Neuronal stem cell (in vitro differentiated cells): Measurements from ENCODE around the gene MAP10.

Experiments used
- DNase-seq: peaks from one replicate; pipeline ENCODE4 v3.0.0-alpha.2; 2013; ENCODE audit warnings: low spot score
- H2AFZ ChIP-seq: one replicate; pipeline ENCODE4 v1.6.1; 2013; ENCODE audit warnings: mild to moderate bottlenecking, low read length, inconsistent platforms
- H2AK5ac ChIP-seq: 2 replicates; pipeline ENCODE4 v1.6.1; 2013; ENCODE audit warnings: low read depth, mild to moderate bottlenecking, inconsistent platforms, low read length, moderate library complexity, mixed read lengths
- H2BK120ac ChIP-seq: 2 replicates; pipeline ENCODE4 v1.6.1; 2013; ENCODE audit warnings: low read depth, mild to moderate bottlenecking, inconsistent platforms, low read length, moderate library complexity, mixed read lengths
- H2BK12ac ChIP-seq: one replicate; pipeline ENCODE4 v1.6.1; 2013; ENCODE audit warnings: low read length, inconsistent platforms
- H2BK15ac ChIP-seq: 2 replicates; pipeline ENCODE4 v1.6.1; 2013; ENCODE audit warnings: mild to moderate bottlenecking, low read length, inconsistent platforms, mixed read lengths
- H2BK5ac ChIP-seq: one replicate; pipeline ENCODE4 v1.6.1; 2013; ENCODE audit warnings: inconsistent platforms, mild to moderate bottlenecking, low read length, moderate library complexity
- H3K14ac ChIP-seq: one replicate; pipeline ENCODE4 v1.6.1; 2013; ENCODE audit warnings: low read length, inconsistent platforms
- H3K18ac ChIP-seq: 2 replicates; pipeline ENCODE4 v1.6.1; 2013; ENCODE audit warnings: low read length, inconsistent platforms
- H3K23ac ChIP-seq: 2 replicates; pipeline ENCODE4 v1.6.1; 2013; ENCODE audit warnings: low read depth, mild to moderate bottlenecking, mixed read lengths, low read length, inconsistent platforms; ENCODE audit not compliant: poor library complexity
- H3K27ac ChIP-seq: replicated peaks from 3 replicates; pipeline ENCODE4 v1.5.1; 2013; ENCODE audit warnings: low read length, inconsistent platforms
- H3K27me3 ChIP-seq, 3 experiments: 2 replicates each; pipeline ENCODE4 v1.6.1; 2013; ENCODE audit warnings: low read length in 3 of 3, mild to moderate bottlenecking in 2 of 3, inconsistent platforms in 1 of 3, low read depth in 1 of 3, mixed read lengths in 1 of 3, moderate library complexity in 1 of 3; ENCODE audit not compliant: control insufficient read depth in 3 of 3, insufficient read depth in 3 of 3
- H3K36me3 ChIP-seq, 2 donors: replicated peaks in 1 of 2; 2 replicates each; pipeline ENCODE4 v1.6.1; 2013; ENCODE audit warnings: low read length in 2 of 2; ENCODE audit not compliant: control insufficient read depth in 2 of 2, insufficient read depth in 2 of 2
- H3K4ac ChIP-seq: 2 replicates; pipeline ENCODE4 v1.6.1; 2013; ENCODE audit warnings: inconsistent platforms, mild to moderate bottlenecking, low read length, moderate library complexity
- H3K4me1 ChIP-seq, 2 donors: 1 replicate in 1 of 2; 2 replicates in 1 of 2; pipeline ENCODE4 v1.6.1; 2013; ENCODE audit warnings: low read length in 2 of 2, low read depth in 1 of 2; ENCODE audit not compliant: control insufficient read depth in 2 of 2, insufficient read depth in 1 of 2
- H3K4me2 ChIP-seq: one replicate; pipeline ENCODE4 v1.6.1; 2013; ENCODE audit warnings: mild to moderate bottlenecking, low read length, inconsistent platforms; ENCODE audit not compliant: insufficient read depth, poor library complexity, severe bottlenecking
- H3K4me3 ChIP-seq, 2 donors: 2 replicates each; pipeline ENCODE4 v1.5.1; 2013; ENCODE audit warnings: low read length in 2 of 2, mild to moderate bottlenecking in 2 of 2, inconsistent platforms in 1 of 2, moderate library complexity in 1 of 2
- H3K79me1 ChIP-seq: one replicate; pipeline ENCODE4 v1.6.1; 2013; ENCODE audit warnings: low read depth, mild to moderate bottlenecking, inconsistent platforms, low read length, moderate library complexity
- H3K9ac ChIP-seq: one replicate; pipeline ENCODE4 v1.6.1; 2013; ENCODE audit warnings: mild to moderate bottlenecking, low read depth, low read length, inconsistent platforms; ENCODE audit not compliant: poor library complexity
- H3K9me3 ChIP-seq, 2 donors: replicated peaks in 1 of 2; 2 replicates each; pipeline versions ENCODE3 to v1.6.1; 2013; ENCODE audit warnings: low read length in 2 of 2, mild to moderate bottlenecking in 2 of 2, inconsistent platforms in 1 of 2, low read depth in 1 of 2, mixed read lengths in 1 of 2, moderate library complexity in 1 of 2; ENCODE audit not compliant: control insufficient read depth in 2 of 2, insufficient read depth in 1 of 2
- H4K8ac ChIP-seq: one replicate; pipeline ENCODE4 v1.6.1; 2013; ENCODE audit warnings: low read depth, mild to moderate bottlenecking, inconsistent platforms, low read length, moderate library complexity
- H4K91ac ChIP-seq: one replicate; pipeline ENCODE4 v1.6.1; 2013; ENCODE audit warnings: low read length, low read depth, mild to moderate bottlenecking, inconsistent platforms; ENCODE audit not compliant: poor library complexity
- WGBS, 2 donors: extraction: QIAGEN DNeasy Blood & Tissue Kit; methylation state at CpG; one replicate each; pipeline ENCODE4 v1.1.7; 2013; ENCODE audit warnings: missing lambda C conversion rate in 2 of 2, mixed read lengths in 1 of 2; ENCODE audit not compliant: insufficient read length in 2 of 2, insufficient replicate concordance in 1 of 2; ENCODE audit errors: extremely low coverage in 2 of 2; 5-methylcytosine and 5-hydroxymethylcytosine counted together

Gene MAP10

GRCh38 chr1:232812560-232812959, 7.3 kb downstream of the MAP10 start:
- Histone ChIP-seq H3K4ac (no peak overlapping the region), H3K18ac (no peak overlapping the region), H2BK5ac (no peak overlapping the region), H3K14ac (no peak overlapping the region), H3K36me3 (peaks cover 0 to 2% of the 10 kb centered on the region in 2 donors), H3K79me1 (no peaks in the 10 kb centered on the region), H3K9ac (no peak overlapping the region), H2AK5ac (no peak overlapping the region), H3K4me2 (no peak overlapping the region), H3K4me1 (no peaks in the 10 kb centered on the region), H3K27ac (no peak overlapping the region), H3K27me3 (peaks cover 0 to 1% (median 0%) of the 10 kb centered on the region in 3 experiments), H3K4me3 (no peak overlapping the region), H2BK15ac (no peak overlapping the region), H3K9me3 (no peaks in the 10 kb centered on the region), H4K8ac (no peak overlapping the region), H2BK120ac (no peak overlapping the region), H2AFZ (no peak overlapping the region), H4K91ac (no peak overlapping the region), H3K23ac (no peak overlapping the region), H2BK12ac (no peak overlapping the region)
- WGBS, 2 donors = no CpG with 5 or more reads among the region's 2 CpGs
- no peak for DNase-seq

GRCh38 chr1:232813097-232813496, 7.9 kb downstream of the MAP10 start:
- H2AK5ac ChIP-seq = no peak overlapping the region

GRCh38 chr1:232813760-232814159, 8.5 kb downstream of the MAP10 start:
- H3K18ac ChIP-seq = no peak overlapping the region
- WGBS, 2 donors = no CpG with 5 or more reads among the region's 1 CpG
- H4K8ac ChIP-seq = no peak overlapping the region
- no peak overlapping the region for H3K14ac ChIP-seq
- no peak overlapping the region for H3K4me2 ChIP-seq
- no peak overlapping the region for H3K9ac ChIP-seq
- no peak overlapping the region for H2AK5ac ChIP-seq
- no peak overlapping the region for H3K4ac ChIP-seq
- no peaks in the 10 kb centered on the region for H3K4me1 ChIP-seq
- no peak overlapping the region for H3K4me3 ChIP-seq
- no peak overlapping the region for H2BK5ac ChIP-seq
- no peak overlapping the region for H4K91ac ChIP-seq
- H3K27ac ChIP-seq = no peak overlapping the region
- H3K23ac ChIP-seq = no peak overlapping the region
- H3K79me1 ChIP-seq = no peaks in the 10 kb centered on the region
- peaks cover 0 to 1% (median 0%) of the 10 kb centered on the region in 3 experiments for H3K27me3 ChIP-seq
- peaks cover 0 to 2% of the 10 kb centered on the region in 2 donors for H3K36me3 ChIP-seq
- H2BK15ac ChIP-seq = no peak overlapping the region
- H3K9me3 ChIP-seq = no peaks in the 10 kb centered on the region
- no peak for DNase-seq
- no peak overlapping the region for H2BK12ac ChIP-seq
- H2BK120ac ChIP-seq = no peak overlapping the region
- no peak overlapping the region for H2AFZ ChIP-seq

More at GRCh38 chr1:232813097-232813496, 7.9 kb downstream of the MAP10 start:
- H3K23ac ChIP-seq = no peak overlapping the region
- no peak overlapping the region for H2BK12ac ChIP-seq
- no peaks in the 10 kb centered on the region for H3K79me1 ChIP-seq
- H3K4me2 ChIP-seq = no peak overlapping the region
- H3K4me3 ChIP-seq = no peak overlapping the region
- H4K8ac ChIP-seq = no peak overlapping the region
- no peak overlapping the region for H3K4ac ChIP-seq
- no peak overlapping the region for H3K27ac ChIP-seq
- no peak overlapping the region for H2BK15ac ChIP-seq
- no peak overlapping the region for H3K18ac ChIP-seq
- H3K9ac ChIP-seq = no peak overlapping the region
- H2BK5ac ChIP-seq = no peak overlapping the region
- peaks cover 0 to 2% of the 10 kb centered on the region in 2 donors for H3K36me3 ChIP-seq
- no peak overlapping the region for H2BK120ac ChIP-seq
- H2AFZ ChIP-seq = no peak overlapping the region
- no peak overlapping the region for H3K14ac ChIP-seq
- WGBS, 2 donors = no CpG with 5 or more reads among the region's 4 CpGs
- peaks cover 0 to 1% (median 0%) of the 10 kb centered on the region in 3 experiments for H3K27me3 ChIP-seq
- H4K91ac ChIP-seq = no peak overlapping the region
- no peaks in the 10 kb centered on the region for H3K4me1 ChIP-seq
- no peak for DNase-seq
- no peaks in the 10 kb centered on the region for H3K9me3 ChIP-seq

- no CpG with 5 or more reads among the region's 1 CpG for WGBS, 2 donors
- no peak overlapping the region for H2BK15ac ChIP-seq
Measured at GRCh38 chr1:232816324-232816723, 11.1 kb downstream of the MAP10 start.

More at GRCh38 chr1:232816324-232816723, 11.1 kb downstream of the MAP10 start:
- Histone ChIP-seq H3K4me2 (no peak overlapping the region), H3K36me3 (peaks cover 0 to 2% of the 10 kb centered on the region in 2 donors), H2BK120ac (no peak overlapping the region), H3K14ac (no peak overlapping the region), H4K91ac (no peak overlapping the region), H2AK5ac (no peak overlapping the region), H3K27ac (no peak overlapping the region), H2BK12ac (no peak overlapping the region), H3K4ac (no peak overlapping the region), H3K4me1 (no peaks in the 10 kb centered on the region), H3K79me1 (no peaks in the 10 kb centered on the region), H3K18ac (no peak overlapping the region), H3K23ac (no peak overlapping the region), H3K27me3 (peaks cover 0 to 1% (median 0%) of the 10 kb centered on the region in 3 experiments), H2BK5ac (no peak overlapping the region), H3K4me3 (no peak overlapping the region), H3K9me3 (no peaks in the 10 kb centered on the region), H3K9ac (no peak overlapping the region), H4K8ac (no peak overlapping the region), H2AFZ (no peak overlapping the region)
- no peak for DNase-seq
